Measurements from ENCODE around the gene PRRT4. TPM values are rescaled to one million over a fixed set of nuclear protein-coding genes. Genes with fewer than 3 reads are reported as not detected.
A peak's percentile ranks its signal among the peaks of the same experiment; 100 is the strongest.

Gene PRRT4
- total and polyA plus RNA-seq, 2 of the 13 experiments (the other 11 are each of a cell fraction or from before 2014, with no cell fraction given) = not detected

GRCh38 chr7:128389085-128389617 lies 27.7 kb upstream of the PRRT4 start:
- Histone ChIP-seq H3K27me3 (ENCODE audit: control insufficient read depth in 1 of 2, insufficient read depth in 2 of 2, low read length in 2 of 2) (0 out of 5 replicates have a peak, but pooled peaks cover 1 to 5% of the 10 kb centered on the region in 2 experiments), H3K79me2 (ENCODE audit: insufficient read depth, low read length) (no peaks in the 10 kb centered on the region), H2AFZ (ENCODE audit: low read length) (no peak overlapping the region), H3K4me3 (replicated peaks in 1 of 3; ENCODE audit: insufficient read depth in 1 of 3, low read depth in 2 of 3, low read length in 3 of 3) (no peak overlapping the region), H3K9ac (ENCODE audit: insufficient read depth, low read depth, low read length) (no peak overlapping the region), H3K27ac (ENCODE audit: extremely low read length, insufficient read depth, low read length) (no peak overlapping the region), H3K4me1 (ENCODE audit: insufficient read depth, low read length) (peaks cover 21% of the 10 kb centered on the region; the same call in 1 of the 2 replicates), H3K4me2 (ENCODE audit: low read depth, low read length) (no peak overlapping the region), H3K9me3 (ENCODE audit: low read length) (no peaks in the 10 kb centered on the region), H4K20me1 (ENCODE audit: insufficient read depth, low read length) (no peaks in the 10 kb centered on the region), H3K36me3 (replicated peaks in 1 of 2; ENCODE audit: control insufficient read depth in 1 of 2, insufficient read depth in 2 of 2, low read length in 2 of 2) (peaks cover 0 to 2% of the 10 kb centered on the region in 2 experiments; a peak in 2 of 5 replicates)
- CTCF ChIA-PET (ENCODE audit: low intra/inter-chr PET ratio, low total read pairs) = interaction anchor here (1.8 kb wide), 1 partner anchor 42 kb away, joined by 9 read pairs; no protein-coding TSS in a partner anchor
- no peak for TF ChIP-seq HBP1 (CRISPR knock-in tag; IDR thresholded peaks at IDR 0.05; ENCODE audit: low read depth)
- TF ChIP-seq CTCF (CRISPR knock-in tag; IDR thresholded peaks at IDR 0.05) = 0 out of 2 replicates have a peak, but pooled peaks have one; percentile 19
- ATAC-seq = peak; percentile 52
- POLR2A ChIA-PET = no interaction called here
- intact Hi-C loops (cut with micrococcal nuclease; ENCODE audit: unreplicated experiment) = no loop called here
- in situ Hi-C loops (cut with HindIII; ENCODE audit: extremely low pct_ligation_motif_present, low pct_unique_long_range_greater_than_20kb) = no loop called here
- WGBS (ENCODE audit: low lambda C conversion rate) = 0% methylated on average over 1 of the region's 2 CpGs
- DNase-seq (ENCODE audit: low spot score) = no peak
- FAIRE-seq = no peak
- no TSS peak for BruUV-seq (replicated peaks)

- WGBS (ENCODE audit: low lambda C conversion rate) = 17% methylated on average over 3 of the region's 3 CpGs
- CTCF ChIA-PET (ENCODE audit: low intra/inter-chr PET ratio, low total read pairs) = interaction anchor here (1.0 to 1.6 kb wide), 3 partner anchors 22 to 40 kb away, joined by 3 to 56 read pairs (median 8); partner anchors contain the start of gene IMPDH1
- TF ChIP-seq ZEB1 (IDR thresholded peaks at IDR 0.05; ENCODE audit: insufficient replicate concordance, low read depth) = no peak
- TF ChIP-seq WIZ (CRISPR knock-in tag; IDR thresholded peaks at IDR 0.05) = no peak
- no peak for TF ChIP-seq PREB (CRISPR knock-in tag; IDR thresholded peaks at IDR 0.05)
- TF ChIP-seq ZNF740 (CRISPR knock-in tag; IDR thresholded peaks at IDR 0.05) = no peak
- TF ChIP-seq SMAD3 (CRISPR knock-in tag; IDR thresholded peaks at IDR 0.05) = no peak
- no peak for TF ChIP-seq ZNF546 (CRISPR knock-in tag; conservative IDR thresholded peaks at IDR 0.05)
- no peak for TF ChIP-seq FOSL1 (CRISPR knock-in tag; IDR thresholded peaks at IDR 0.05; ENCODE audit: borderline replicate concordance)
- no peak for TF ChIP-seq ZNF563 (CRISPR knock-in tag; IDR thresholded peaks at IDR 0.05)
- TF ChIP-seq NFRKB (IDR thresholded peaks at IDR 0.05) = no peak
Observed at GRCh38 chr7:128388145-128388485, 26.6 kb upstream of the PRRT4 start.

More at GRCh38 chr7:128388145-128388485, 26.6 kb upstream of the PRRT4 start:
- Histone ChIP-seq H3K27me3 (ENCODE audit: control insufficient read depth in 1 of 2, insufficient read depth in 2 of 2, low read length in 2 of 2) (0 out of 5 replicates have a peak, but pooled peaks cover 1 to 5% of the 10 kb centered on the region in 2 experiments), H3K9me3 (ENCODE audit: low read length) (no peaks in the 10 kb centered on the region), H3K4me2 (ENCODE audit: low read depth, low read length) (no peak overlapping the region), H3K79me2 (ENCODE audit: insufficient read depth, low read length) (no peaks in the 10 kb centered on the region), H3K27ac (ENCODE audit: extremely low read length, insufficient read depth, low read length) (no peak overlapping the region), H3K4me1 (ENCODE audit: insufficient read depth, low read length) (peaks cover 21% of the 10 kb centered on the region; the same call in 1 of the 2 replicates), H3K4me3 (replicated peaks in 1 of 3; ENCODE audit: insufficient read depth in 1 of 3, low read depth in 2 of 3, low read length in 3 of 3) (no peak overlapping the region), H3K9ac (ENCODE audit: insufficient read depth, low read depth, low read length) (no peak overlapping the region), H3K36me3 (replicated peaks in 1 of 2; ENCODE audit: control insufficient read depth in 1 of 2, insufficient read depth in 2 of 2, low read length in 2 of 2) (no peaks in the 10 kb centered on the region; a peak in 2 of 5 replicates), H2AFZ (ENCODE audit: low read length) (no peak overlapping the region), H4K20me1 (ENCODE audit: insufficient read depth, low read length) (no peaks in the 10 kb centered on the region)
- POLR2A ChIA-PET = interaction anchor here (1.0 kb wide), 1 partner anchor 41 kb away, joined by 4 read pairs; no protein-coding TSS in a partner anchor
- no TSS peak for BruUV-seq (replicated peaks)
- ATAC-seq (no peak; the same call in 2 of the 3 replicates), DNase-seq (ENCODE audit: low spot score) (no peak), FAIRE-seq (no peak)
- intact Hi-C loops (cut with micrococcal nuclease; ENCODE audit: unreplicated experiment) (no loop called here), in situ Hi-C loops (cut with HindIII; ENCODE audit: extremely low pct_ligation_motif_present, low pct_unique_long_range_greater_than_20kb) (no loop called here)

Data from HepG2 (cell line).